Measurements from ENCODE around the gene PCSK4. TPM values are rescaled to one million over a fixed set of nuclear protein-coding genes. Genes with fewer than 3 reads are reported as not detected.

PCSK4 gene
- total and polyA plus RNA-seq, 9 of the 15 experiments (the other 6 are each of a cell fraction or from before 2014, with no cell fraction given) = 0.01 to 9.1 (median 2.1) TPM; not detected in 1

DNA sequence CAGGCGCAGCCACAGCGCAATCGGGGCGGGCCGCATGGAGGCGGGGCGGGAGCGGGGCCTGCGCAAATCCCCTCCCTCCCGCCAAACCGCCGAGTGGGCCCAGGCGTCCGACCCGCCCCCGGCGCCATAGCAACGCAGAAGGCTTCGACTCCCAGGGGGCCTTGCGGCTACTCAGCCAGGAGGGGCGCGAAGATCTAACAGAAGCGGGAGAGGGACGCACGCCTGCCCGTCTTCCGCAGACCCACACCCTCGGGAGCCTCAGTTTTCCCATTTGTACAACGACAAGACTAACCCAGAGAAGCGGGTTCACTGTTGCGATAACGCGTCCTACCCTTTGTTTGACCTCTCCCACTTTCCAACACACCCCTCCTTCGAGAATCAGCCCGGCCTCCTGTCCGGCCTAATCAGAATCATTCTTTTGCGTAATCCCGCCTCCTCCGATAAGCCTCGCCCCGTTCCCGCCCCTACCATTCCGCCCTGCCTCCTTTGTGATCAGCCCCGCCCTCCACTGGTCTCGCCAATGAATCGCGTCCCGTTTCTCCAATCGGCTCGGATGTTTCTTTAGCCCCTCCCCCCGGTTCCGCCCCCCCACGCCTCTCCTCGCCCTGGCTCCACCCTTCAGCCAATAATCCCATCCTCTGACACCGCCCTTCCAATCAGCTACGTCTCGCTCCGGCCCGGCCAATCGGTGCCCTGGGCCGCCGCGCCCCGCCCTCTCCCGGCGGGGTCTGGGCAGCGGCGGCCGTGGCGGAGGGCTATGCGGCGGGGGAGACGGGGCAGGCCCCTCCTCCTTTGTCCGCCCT lies at the start of gene PCSK4 (continued):
- TF ChIP-seq, protein P1, sequence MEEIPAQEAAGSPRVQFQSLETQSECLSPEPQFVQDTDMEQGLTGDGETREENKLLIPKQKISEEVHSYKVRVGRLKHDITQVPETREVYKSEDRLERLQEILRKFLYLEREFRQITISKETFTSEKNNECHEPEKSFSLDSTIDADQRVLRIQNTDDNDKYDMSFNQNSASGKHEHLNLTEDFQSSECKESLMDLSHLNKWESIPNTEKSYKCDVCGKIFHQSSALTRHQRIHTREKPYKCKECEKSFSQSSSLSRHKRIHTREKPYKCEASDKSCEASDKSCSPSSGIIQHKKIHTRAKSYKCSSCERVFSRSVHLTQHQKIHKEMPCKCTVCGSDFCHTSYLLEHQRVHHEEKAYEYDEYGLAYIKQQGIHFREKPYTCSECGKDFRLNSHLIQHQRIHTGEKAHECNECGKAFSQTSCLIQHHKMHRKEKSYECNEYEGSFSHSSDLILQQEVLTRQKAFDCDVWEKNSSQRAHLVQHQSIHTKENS (CRISPR knock-in tag; IDR thresholded peaks at IDR 0.05) = no peak
- TF ChIP-seq KLF10 (CRISPR knock-in tag; IDR thresholded peaks at IDR 0.05) = no peak
- no peak for TF ChIP-seq KAT7 (CRISPR knock-in tag; IDR thresholded peaks at IDR 0.05; ENCODE audit: borderline replicate concordance)
- TF ChIP-seq, protein P2, sequence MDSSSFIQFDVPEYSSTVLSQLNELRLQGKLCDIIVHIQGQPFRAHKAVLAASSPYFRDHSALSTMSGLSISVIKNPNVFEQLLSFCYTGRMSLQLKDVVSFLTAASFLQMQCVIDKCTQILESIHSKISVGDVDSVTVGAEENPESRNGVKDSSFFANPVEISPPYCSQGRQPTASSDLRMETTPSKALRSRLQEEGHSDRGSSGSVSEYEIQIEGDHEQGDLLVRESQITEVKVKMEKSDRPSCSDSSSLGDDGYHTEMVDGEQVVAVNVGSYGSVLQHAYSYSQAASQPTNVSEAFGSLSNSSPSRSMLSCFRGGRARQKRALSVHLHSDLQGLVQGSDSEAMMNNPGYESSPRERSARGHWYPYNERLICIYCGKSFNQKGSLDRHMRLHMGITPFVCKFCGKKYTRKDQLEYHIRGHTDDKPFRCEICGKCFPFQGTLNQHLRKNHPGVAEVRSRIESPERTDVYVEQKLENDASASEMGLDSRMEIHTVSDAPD (CRISPR knock-in tag; IDR thresholded peaks at IDR 0.05) = no peak
- TF ChIP-seq, protein P3, sequence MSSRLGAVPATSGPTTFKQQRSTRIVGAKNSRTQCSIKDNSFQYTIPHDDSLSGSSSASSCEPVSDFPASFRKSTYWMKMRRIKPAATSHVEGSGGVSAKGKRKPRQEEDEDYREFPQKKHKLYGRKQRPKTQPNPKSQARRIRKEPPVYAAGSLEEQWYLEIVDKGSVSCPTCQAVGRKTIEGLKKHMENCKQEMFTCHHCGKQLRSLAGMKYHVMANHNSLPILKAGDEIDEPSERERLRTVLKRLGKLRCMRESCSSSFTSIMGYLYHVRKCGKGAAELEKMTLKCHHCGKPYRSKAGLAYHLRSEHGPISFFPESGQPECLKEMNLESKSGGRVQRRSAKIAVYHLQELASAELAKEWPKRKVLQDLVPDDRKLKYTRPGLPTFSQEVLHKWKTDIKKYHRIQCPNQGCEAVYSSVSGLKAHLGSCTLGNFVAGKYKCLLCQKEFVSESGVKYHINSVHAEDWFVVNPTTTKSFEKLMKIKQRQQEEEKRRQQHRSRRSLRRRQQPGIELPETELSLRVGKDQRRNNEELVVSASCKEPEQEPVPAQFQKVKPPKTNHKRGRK (tag; IDR thresholded peaks at IDR 0.05) = no peak
- no peak for TF ChIP-seq GTF2B (IDR thresholded peaks at IDR 0.05; ENCODE audit: extremely low read depth, insufficient read length)
- TF ChIP-seq MCM5 (IDR thresholded peaks at IDR 0.05; ENCODE audit: low read depth) = no peak
- no peak for TF ChIP-seq LCOR (CRISPR knock-in tag; IDR thresholded peaks at IDR 0.05)
- TF ChIP-seq CBX3 (IDR thresholded peaks at IDR 0.05; ENCODE audit: borderline replicate concordance in 1 of 2, low read length in 2 of 2) = no peak
- no peak for TF ChIP-seq BACH1 (tag; IDR thresholded peaks at IDR 0.05)
- peak; percentile 88 for TF ChIP-seq CEBPB (tag; IDR thresholded peaks at IDR 0.05)
- TF ChIP-seq KDM5B (IDR thresholded peaks at IDR 0.05; ENCODE audit: insufficient replicate concordance, low read depth, low read length) = no peak
- no peak for TF ChIP-seq DLX4 (CRISPR knock-in tag; IDR thresholded peaks at IDR 0.05)
- TF ChIP-seq TSC22D4 (tag; IDR thresholded peaks at IDR 0.05) = no peak
- no peak for TF ChIP-seq SMAD3 (CRISPR knock-in tag; conservative IDR thresholded peaks at IDR 0.05)
- TF ChIP-seq SIN3B (IDR thresholded peaks at IDR 0.05; ENCODE audit: low read depth) = 0 out of 2 replicates have a peak, but pooled peaks have one; percentile 36
- TF ChIP-seq PHF21A (IDR thresholded peaks at IDR 0.05; ENCODE audit: borderline replicate concordance, low read depth) = no peak
- no peak for TF ChIP-seq ZBTB1 (CRISPR knock-in tag; IDR thresholded peaks at IDR 0.05; ENCODE audit: borderline replicate concordance, low read depth)
- TF ChIP-seq E2F5 (CRISPR knock-in tag; IDR thresholded peaks at IDR 0.05) = no peak
- TF ChIP-seq ZEB2 (IDR thresholded peaks at IDR 0.05) = no peak
- no peak for TF ChIP-seq ZKSCAN8 (CRISPR knock-in tag; IDR thresholded peaks at IDR 0.05)
- TF ChIP-seq ZC3H4 (CRISPR knock-in tag; IDR thresholded peaks at IDR 0.05; ENCODE audit: borderline replicate concordance) = no peak
- no peak for TF ChIP-seq ZNF239 (CRISPR knock-in tag; IDR thresholded peaks at IDR 0.05)
